WI38 (cell line): ENCODE results near the gene SELENOO.

Experiments
- H3K4me3 ChIP-seq: 2 replicates; pipeline ENCODE4 v1.5.1; 2011; ENCODE audit warnings: low read depth, mild to moderate bottlenecking, control low read depth, low read length
- CTCF ChIP-seq: IDR thresholded peaks from 2 replicates; pipeline ENCODE4 v1.5.1; 2012; ENCODE audit warnings: low read depth, mild to moderate bottlenecking, control low read depth, low read length

Gene SELENOO

GRCh38 chr22:50253046-50253915, 52.5 kb downstream of the SELENOO start:
- no peak overlapping the region for H3K4me3 ChIP-seq
- TF ChIP-seq CTCF = no peak

GRCh38 chr22:50253941-50254340, 53.1 kb downstream of the SELENOO start:
- no peak overlapping the region for H3K4me3 ChIP-seq
- TF ChIP-seq CTCF = no peak

GRCh38 chr22:50255099-50255498, 54.3 kb downstream of the SELENOO start:
- no peak overlapping the region for H3K4me3 ChIP-seq
- no peak for TF ChIP-seq CTCF

GRCh38 chr22:50255607-50256006, 54.8 kb downstream of the SELENOO start:
- no peak for TF ChIP-seq CTCF
- H3K4me3 ChIP-seq = no peak overlapping the region

GRCh38 chr22:50256258-50256862, 55.5 kb downstream of the SELENOO start:
- no peak for TF ChIP-seq CTCF
- H3K4me3 ChIP-seq = no peak overlapping the region

GRCh38 chr22:50257041-50257440, 56.2 kb downstream of the SELENOO start:
- no peak for TF ChIP-seq CTCF
- no peak overlapping the region for H3K4me3 ChIP-seq
